Liver (tissue), 3 donors: ENCODE measurements around the gene AIMP1.

Experiments
- ATF3 ChIP-seq: IDR thresholded peaks from 2 replicates; pipeline ENCODE4 v1.6.1; 2016; ENCODE audit warnings: antibody characterized with exemption
- CTCF ChIP-seq: fragments of 150-350 bp; IDR thresholded peaks from 2 replicates; pipeline ENCODE4 v1.5.1; 2017; ENCODE audit warnings: improper control_type of control experiment, low read depth, low read length; ENCODE audit not compliant: missing input control
- EGR1 ChIP-seq, 2 donors: IDR thresholded peaks; 2 replicates each; pipeline ENCODE4 v1.6.1; 2016 to 2018; ENCODE audit warnings: antibody characterized with exemption in 2 of 2, low read depth in 2 of 2
- FOXA1 ChIP-seq: IDR thresholded peaks from 2 replicates; pipeline ENCODE4 v1.6.1; 2016; ENCODE audit warnings: antibody characterized with exemption
- GABPA ChIP-seq, 2 donors: IDR thresholded peaks in 1 of 2; conservative IDR thresholded peaks in 1 of 2; 2 replicates each; pipeline ENCODE4 v1.6.1; 2016; ENCODE audit warnings: antibody characterized with exemption in 2 of 2, mild to moderate bottlenecking in 1 of 2, moderate library complexity in 1 of 2
- MAX ChIP-seq: IDR thresholded peaks from 2 replicates; pipeline ENCODE4 v1.6.1; 2016; ENCODE audit warnings: antibody characterized with exemption
- RAD21 ChIP-seq, 2 donors: IDR thresholded peaks; 2 replicates each; pipeline ENCODE4 v1.6.1; 2016; ENCODE audit warnings: antibody characterized with exemption in 2 of 2, mild to moderate bottlenecking in 2 of 2
- REST ChIP-seq: IDR thresholded peaks from 2 replicates; pipeline ENCODE4 v1.6.1; 2016; ENCODE audit warnings: antibody characterized with exemption, mild to moderate bottlenecking
- TAF1 ChIP-seq: conservative IDR thresholded peaks from 2 replicates; pipeline ENCODE4 v1.6.1; 2016; ENCODE audit warnings: antibody characterized with exemption, mild to moderate bottlenecking
- donor health status: healthy.
- donor health status: healthy.

DNA sequence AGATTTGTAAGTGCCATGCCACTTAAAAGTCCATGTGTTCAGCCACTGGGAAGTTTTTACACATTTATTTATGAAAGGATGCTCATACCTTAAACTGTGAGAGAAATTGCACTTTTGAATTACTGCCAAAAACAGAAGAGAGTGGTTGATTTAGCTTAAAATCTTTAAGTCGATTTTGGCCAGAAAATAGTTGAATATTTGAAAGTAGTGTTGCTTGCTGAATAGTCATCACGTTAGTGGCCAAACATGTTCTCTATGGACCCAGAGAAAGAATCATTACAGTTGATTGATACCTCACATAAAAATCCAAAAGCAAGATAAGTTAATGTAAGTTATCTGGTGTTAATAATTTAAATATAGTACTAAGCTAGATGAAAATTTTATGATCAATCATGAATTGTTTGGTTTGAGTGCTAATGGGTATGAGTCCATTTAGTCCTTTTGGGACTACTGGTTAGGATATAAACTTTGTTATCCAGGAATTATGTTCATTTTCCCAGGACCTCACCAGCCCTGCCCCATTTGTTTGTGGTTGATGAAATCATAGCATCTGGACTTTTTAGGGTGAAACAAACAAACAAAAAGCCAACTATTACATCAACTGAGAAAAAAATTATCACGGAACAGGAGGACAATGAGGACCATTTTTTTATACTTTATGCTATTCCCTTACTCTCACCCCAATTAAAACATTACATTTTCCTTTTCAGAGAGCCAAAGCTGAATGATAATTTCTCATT, 45.9 kb downstream of the AIMP1 start:
- TF ChIP-seq CTCF (no peak), MAX (no peak), TAF1 (no peak), GABPA (IDR thresholded peaks at IDR 0.05 in 1 of 2, conservative IDR thresholded peaks at IDR 0.05 in 1 of 2) (no peak), REST (no peak), RAD21 (IDR thresholded peaks at IDR 0.05) (no peak), EGR1 (IDR thresholded peaks at IDR 0.05; ENCODE audit: low read depth in 2 of 2) (no peak), FOXA1 (no peak), ATF3 (no peak)
